Stimulated activated CD8-positive, alpha-beta memory T cell treated with anti-CD3 and anti-CD28 coated beads, Interleukin-2, amount 100 ng/mL, for 48 hours (primary cell): ENCODE results near the gene CALU.

Source experiments
- DNase-seq, 2 donors: peaks; one replicate each; pipeline ENCODE4 v3.0.0-alpha.2; 2020; ENCODE audit warnings: low read depth in 2 of 2

CALU gene

GRCh38 chr7:128747327-128748079, 8.3 kb downstream of the CALU start:
- DNase-seq: no peak

- DNase-seq: no peak
These were observed 13.1 kb downstream of the CALU start for GRCh38 chr7:128752251-128752650.

- no peak for DNase-seq
These were observed 16.1 kb downstream of the CALU start for GRCh38 chr7:128755075-128755818.

- no peak for DNase-seq
These were observed 16.8 kb downstream of the CALU start for GRCh38 chr7:128755819-128756476.

- no peak for DNase-seq
These were observed 18.0 kb downstream of the CALU start for GRCh38 chr7:128757203-128757602.

- no peak for DNase-seq
These were observed 19.4 kb downstream of the CALU start for GRCh38 chr7:128758553-128758952.

GRCh38 chr7:128759242-128759641, 20.1 kb downstream of the CALU start:
- DNase-seq: no peak

- DNase-seq: no peak
These were observed 24.4 kb downstream of the CALU start for GRCh38 chr7:128763541-128763940.

GRCh38 chr7:128767475-128768110, 28.4 kb downstream of the CALU start:
- no peak for DNase-seq

- no peak for DNase-seq
These were observed 31.1 kb downstream of the CALU start for GRCh38 chr7:128770233-128770632.

GRCh38 chr7:128773604-128774003, 34.4 kb downstream of the CALU start:
- no peak for DNase-seq

- no peak for DNase-seq
These were observed 35.0 kb downstream of the CALU start for GRCh38 chr7:128774029-128774689.

- DNase-seq: no peak
These were observed 35.8 kb downstream of the CALU start for GRCh38 chr7:128774921-128775320.

GRCh38 chr7:128775744-128776474, 36.8 kb downstream of the CALU start, which contains the start of gene OPN1SW:
Gene OPN1SW (minus strand): TSS chr7:128775794. CDS start chr7:128775781, 13 bp downstream.
- no peak for DNase-seq

- no peak for DNase-seq
These were observed 38.3 kb downstream of the CALU start for GRCh38 chr7:128777156-128778123.

GRCh38 chr7:128778946-128779345, 39.8 kb downstream of the CALU start:
- DNase-seq: no peak

- no peak for DNase-seq
These were observed 42.0 kb downstream of the CALU start for GRCh38 chr7:128781126-128781525.

GRCh38 chr7:128781851-128782250, 42.7 kb downstream of the CALU start:
- no peak for DNase-seq

GRCh38 chr7:128783143-128783861, 44.1 kb downstream of the CALU start:
- DNase-seq: peak in 1 of 2 donors; percentile 13
